MM.1S (cell line): Measurements from ENCODE around the gene KNG1.

ENCODE experiments used
- DNase-seq: peaks from one replicate; pipeline ENCODE4 v3.0.0-alpha.2; 2015
- H2AFZ ChIP-seq: fragments of 300-600 bp; sonication (generic); 2 replicates; pipeline ENCODE4 v1.6.0; 2016; ENCODE audit warnings: antibody characterized with exemption, low read length
- H3F3A ChIP-seq: fragments of 300-600 bp; sonication (generic); 2 replicates; pipeline ENCODE4 v1.6.1; 2016; ENCODE audit warnings: mild to moderate bottlenecking, antibody characterized with exemption, low read length, moderate library complexity, mixed read lengths; ENCODE audit not compliant: insufficient read depth
- H3K27ac ChIP-seq: fragments of 300-600 bp; sonication (generic); 2 replicates; pipeline ENCODE4 v1.5.1; 2016; ENCODE audit warnings: mild to moderate bottlenecking, low read length
- H3K27me3 ChIP-seq: fragments of 300-600 bp; sonication (generic); replicated peaks from 2 replicates; pipeline ENCODE4 v1.6.0; 2016; ENCODE audit warnings: low read length; ENCODE audit not compliant: insufficient read depth
- H3K36me3 ChIP-seq: fragments of 300-600 bp; sonication (generic); replicated peaks from 2 replicates; pipeline ENCODE4 v1.6.1; 2016; ENCODE audit warnings: mild to moderate bottlenecking, low read length, mixed read lengths; ENCODE audit not compliant: insufficient read depth
- H3K4me1 ChIP-seq: fragments of 300-600 bp; sonication (generic); 2 replicates; pipeline ENCODE4 v1.6.1; 2016; ENCODE audit warnings: low read length, mixed read lengths
- H3K4me2 ChIP-seq: fragments of 300-600 bp; sonication (generic); 2 replicates; pipeline ENCODE4 v1.6.0; 2016; ENCODE audit warnings: low read depth, low read length
- H3K4me3 ChIP-seq: fragments of 300-600 bp; sonication (generic); 2 replicates; pipeline ENCODE4 v1.5.1; 2016; ENCODE audit warnings: low read length, mixed read lengths
- H3K79me2 ChIP-seq: fragments of 300-600 bp; sonication (generic); 2 replicates; pipeline ENCODE4 v1.6.1; 2016; ENCODE audit warnings: mixed run types, low read length, mixed read lengths
- H3K9ac ChIP-seq: fragments of 300-600 bp; sonication (generic); 2 replicates; pipeline ENCODE4 v1.6.1; 2016; ENCODE audit warnings: low read length, mixed read lengths
- H3K9me2 ChIP-seq: fragments of 300-600 bp; sonication (generic); replicated peaks from 2 replicates; pipeline ENCODE4 v1.6.1; 2016; ENCODE audit warnings: mild to moderate bottlenecking, low read length, mixed read lengths; ENCODE audit not compliant: insufficient read depth
- H3K9me3 ChIP-seq: fragments of 300-600 bp; sonication (generic); replicated peaks from 2 replicates; pipeline ENCODE4 v1.6.1; 2016; ENCODE audit warnings: mild to moderate bottlenecking, low read length, mixed read lengths; ENCODE audit not compliant: insufficient read depth
- H4K20me1 ChIP-seq: fragments of 300-600 bp; sonication (generic); 2 replicates; pipeline ENCODE4 v1.6.1; 2016; ENCODE audit warnings: mild to moderate bottlenecking, low read length, moderate library complexity, mixed read lengths; ENCODE audit not compliant: insufficient read depth
- CTCF ChIP-seq: fragments of 300-600 bp; sonication (generic); IDR thresholded peaks from 2 replicates; pipeline ENCODE4 v1.5.1; 2016; ENCODE audit warnings: antibody characterized with exemption, low read length, mixed read lengths
- EZH2 ChIP-seq: fragments of 300-600 bp; sonication (generic); optimal IDR thresholded peaks from 2 replicates; pipeline ENCODE3; 2017; ENCODE audit warnings: low read depth, mild to moderate bottlenecking, antibody characterized with exemption, low read length, mixed read lengths
- EZH2phosphoT487 ChIP-seq: fragments of 300-600 bp; sonication (generic); IDR thresholded peaks from 2 replicates; pipeline ENCODE4 v1.6.1; 2018; ENCODE audit warnings: antibody characterized with exemption, low read length

The KNG1 gene

GRCh38 chr3:186754006-186754405 lies 36.8 kb downstream of the KNG1 start:
- Histone ChIP-seq H3K9ac (no peak overlapping the region), H3K4me3 (no peak overlapping the region), H3K27ac (no peak overlapping the region), H4K20me1 (no peaks in the 10 kb centered on the region), H2AFZ (no peak overlapping the region), H3K9me2 (no peaks in the 10 kb centered on the region; the same call in 1 of the 2 replicates), H3K4me2 (no peak overlapping the region), H3K27me3 (no peaks in the 10 kb centered on the region), H3K4me1 (no peaks in the 10 kb centered on the region), H3K36me3 (no peaks in the 10 kb centered on the region), H3K9me3 (no peaks in the 10 kb centered on the region), H3F3A (no peaks in the 10 kb centered on the region), H3K79me2 (no peaks in the 10 kb centered on the region)
- DNase-seq: no peak
- TF ChIP-seq EZH2phosphoT487: no peak

GRCh38 chr3:186754871-186755270 lies 37.7 kb downstream of the KNG1 start:
- Histone ChIP-seq H3F3A (no peaks in the 10 kb centered on the region), H2AFZ (no peak overlapping the region), H3K36me3 (no peaks in the 10 kb centered on the region), H3K79me2 (no peaks in the 10 kb centered on the region), H3K4me2 (no peak overlapping the region), H3K27me3 (no peaks in the 10 kb centered on the region), H3K9me2 (no peaks in the 10 kb centered on the region; the same call in 1 of the 2 replicates), H3K4me3 (no peak overlapping the region), H3K4me1 (no peaks in the 10 kb centered on the region), H4K20me1 (no peaks in the 10 kb centered on the region), H3K9ac (no peak overlapping the region), H3K9me3 (no peaks in the 10 kb centered on the region), H3K27ac (no peak overlapping the region)
- TF ChIP-seq EZH2phosphoT487: no peak
- no peak for TF ChIP-seq CTCF
- TF ChIP-seq EZH2: no peak
- no peak for DNase-seq

GRCh38 chr3:186757214-186757613 lies 40.1 kb downstream of the KNG1 start:
- H3K36me3 ChIP-seq: no peaks in the 10 kb centered on the region
- H3K9ac ChIP-seq: no peak overlapping the region
- H3K9me3 ChIP-seq: no peaks in the 10 kb centered on the region
- no peak overlapping the region for H3K4me3 ChIP-seq
- no peaks in the 10 kb centered on the region for H3F3A ChIP-seq
- H3K79me2 ChIP-seq: no peaks in the 10 kb centered on the region
- no peak overlapping the region for H2AFZ ChIP-seq
- H3K4me1 ChIP-seq: no peaks in the 10 kb centered on the region
- no peak overlapping the region for H3K27ac ChIP-seq
- H4K20me1 ChIP-seq: no peaks in the 10 kb centered on the region
- H3K9me2 ChIP-seq: no peaks in the 10 kb centered on the region
- DNase-seq: no peak
- TF ChIP-seq CTCF: no peak
- no peak for TF ChIP-seq EZH2
- no peak for TF ChIP-seq EZH2phosphoT487
- no peak overlapping the region for H3K4me2 ChIP-seq
- H3K27me3 ChIP-seq: no peaks in the 10 kb centered on the region

- Histone ChIP-seq H3K9me2 (no peaks in the 10 kb centered on the region), H3K36me3 (no peaks in the 10 kb centered on the region), H4K20me1 (no peaks in the 10 kb centered on the region), H3K27ac (no peak overlapping the region), H3K79me2 (no peaks in the 10 kb centered on the region), H3K4me2 (no peak overlapping the region), H3K9ac (no peak overlapping the region), H3K4me1 (no peaks in the 10 kb centered on the region), H2AFZ (no peak overlapping the region), H3K9me3 (no peaks in the 10 kb centered on the region), H3K4me3 (no peak overlapping the region), H3K27me3 (no peaks in the 10 kb centered on the region), H3F3A (no peaks in the 10 kb centered on the region)
- no peak for DNase-seq
- TF ChIP-seq EZH2phosphoT487 (no peak), CTCF (no peak), EZH2 (no peak)
Measured at GRCh38 chr3:186757686-186758220, 40.6 kb downstream of the KNG1 start.
